K562 (cell line): ENCODE results near the gene SEPTIN1. TPM values are rescaled to one million over a fixed set of nuclear protein-coding genes. Genes with fewer than 3 reads are reported as not detected.

Experiments used
- BCOR ChIP-seq: fragments of 450-650 bp; IDR thresholded peaks from 2 replicates; pipeline ENCODE4 v1.6.1; 2016
- BRD9 ChIP-seq: fragments of 450-650 bp; IDR thresholded peaks from 2 replicates; pipeline ENCODE4 v1.6.1; 2018; ENCODE audit warnings: low read depth; ENCODE audit not compliant: partially characterized antibody
- CREB5 ChIP-seq: fragments of 250-450 bp; sonication (Bioruptor Pico); IDR thresholded peaks from 2 replicates; pipeline ENCODE4 v1.5.0; 2020; ENCODE audit warnings: mild to moderate bottlenecking
- LCOR ChIP-seq: sonication (generic); formaldehyde crosslinking; IDR thresholded peaks from 2 replicates; pipeline ENCODE4 v1.8.0; 2022; ENCODE audit warnings: mild to moderate bottlenecking, missing genetic modification reagents
- NCOR1 ChIP-seq: fragments of 450-650 bp; IDR thresholded peaks from 2 replicates; pipeline ENCODE4 v1.6.1; 2016; ENCODE audit warnings: mild to moderate bottlenecking, moderate library complexity
- TAF7 ChIP-seq: fragments of 450-650 bp; IDR thresholded peaks from 2 replicates; pipeline ENCODE4 v1.6.1; 2016; ENCODE audit warnings: missing genetic modification characterization, missing compliant biosample characterization
- TBL1XR1 ChIP-seq, 2 experiments: IDR thresholded peaks; 2 replicates each; pipeline ENCODE4 v1.6.1; 2012; ENCODE audit warnings: improper control_type of control experiment in 2 of 2, low read length in 2 of 2, mild to moderate bottlenecking in 1 of 2
- USF2 ChIP-seq: sonication (generic); formaldehyde crosslinking; IDR thresholded peaks from 2 replicates; pipeline ENCODE4 v1.5.0; 2020; ENCODE audit warnings: missing genetic modification reagents
- ZHX1 ChIP-seq: fragments of 150-350 bp; conservative IDR thresholded peaks from 2 replicates; pipeline ENCODE4 v1.6.1; 2014; ENCODE audit warnings: low read length
- ZNF318 ChIP-seq, 2 experiments: fragments of 450-650 bp; IDR thresholded peaks; 2 replicates each; pipeline ENCODE4 v1.6.1; 2016; ENCODE audit warnings: mild to moderate bottlenecking in 2 of 2, borderline replicate concordance in 1 of 2, low read depth in 1 of 2, moderate library complexity in 1 of 2
- ZNF431 ChIP-seq: sonication (generic); formaldehyde crosslinking; IDR thresholded peaks from 2 replicates; pipeline ENCODE4 v1.8.0; 2022; ENCODE audit warnings: mild to moderate bottlenecking, missing genetic modification reagents
- ZNF707 ChIP-seq: fragments of 250-450 bp; sonication (Bioruptor Pico); conservative IDR thresholded peaks from 2 replicates; pipeline ENCODE4 v1.8.0; 2022; ENCODE audit warnings: inconsistent platforms, mild to moderate bottlenecking, moderate library complexity
- polyA plus RNA-seq, 8 experiments: library from polyadenylated mRNA; depleted of rRNA in 4 of 8; stranded (reverse) in 5 of 8; unstranded in 3 of 8; fragments of >200 nt; fragmentation: Nextera tagmentation in 2 of 8; fragmentation: Illumina TruSeq in 1 of 8; extraction: Ambion mirVana in 2 of 8; extraction: Trizol in 1 of 8; gene quantifications; 2 replicates each; pipeline versions ENCODE4 v1.2.1 to v1.2.3, GENCODE V29; 2011 to 2014; ENCODE audit warnings: inconsistent platforms in 1 of 8, missing spikeins in 1 of 8
- total RNA-seq, 7 experiments: library from RNA; depleted of rRNA in 6 of 7; stranded (reverse); fragments of >200 nt in 6 of 7; fragmentation: Illumina TruSeq in 2 of 7; extraction: Trizol in 2 of 7; gene quantifications; 2 replicates each; pipeline versions ENCODE4 v1.2.1 to v1.2.3, GENCODE V29; 2011 to 2021; ENCODE audit warnings: low replicate concordance in 1 of 7

Gene SEPTIN1
- total and polyA plus RNA-seq, 9 of the 15 experiments (the other 6 are each of a cell fraction or from before 2014, with no cell fraction given), result 0.23 to 5.6 (median 1.7) TPM; not detected in 1

- no peak for TF ChIP-seq TBL1XR1 (IDR thresholded peaks at IDR 0.05; ENCODE audit: low read length in 2 of 2)
- TF ChIP-seq ZNF707, result no peak
- TF ChIP-seq BRD9, result no peak
- no peak; the same call in none of the 2 replicates for TF ChIP-seq BCOR
- no peak for TF ChIP-seq TAF7 (tag)
- no peak for TF ChIP-seq NCOR1
- no peak for TF ChIP-seq ZNF431
- TF ChIP-seq CREB5 (CRISPR knock-in tag), result no peak
- TF ChIP-seq ZHX1, result no peak
- TF ChIP-seq LCOR, result no peak
- no peak for TF ChIP-seq ZNF318 (IDR thresholded peaks at IDR 0.05; ENCODE audit: borderline replicate concordance in 1 of 2, low read depth in 1 of 2)
- TF ChIP-seq USF2 (CRISPR knock-in tag), result peak; percentile 89
Observed at GRCh38 chr16:30407102-30407803, 24.9 kb upstream of the SEPTIN1 start, which contains the start of gene ZNF771 (continued).
